ENCODE results near the gene NUTM2G.

- TF ChIP-seq POLR2A (IDR thresholded peaks at IDR 0.05; ENCODE audit: low read depth) (no peak), EP300 (IDR thresholded peaks at IDR 0.05) (no peak)
- TF ChIP-seq, protein P1, sequence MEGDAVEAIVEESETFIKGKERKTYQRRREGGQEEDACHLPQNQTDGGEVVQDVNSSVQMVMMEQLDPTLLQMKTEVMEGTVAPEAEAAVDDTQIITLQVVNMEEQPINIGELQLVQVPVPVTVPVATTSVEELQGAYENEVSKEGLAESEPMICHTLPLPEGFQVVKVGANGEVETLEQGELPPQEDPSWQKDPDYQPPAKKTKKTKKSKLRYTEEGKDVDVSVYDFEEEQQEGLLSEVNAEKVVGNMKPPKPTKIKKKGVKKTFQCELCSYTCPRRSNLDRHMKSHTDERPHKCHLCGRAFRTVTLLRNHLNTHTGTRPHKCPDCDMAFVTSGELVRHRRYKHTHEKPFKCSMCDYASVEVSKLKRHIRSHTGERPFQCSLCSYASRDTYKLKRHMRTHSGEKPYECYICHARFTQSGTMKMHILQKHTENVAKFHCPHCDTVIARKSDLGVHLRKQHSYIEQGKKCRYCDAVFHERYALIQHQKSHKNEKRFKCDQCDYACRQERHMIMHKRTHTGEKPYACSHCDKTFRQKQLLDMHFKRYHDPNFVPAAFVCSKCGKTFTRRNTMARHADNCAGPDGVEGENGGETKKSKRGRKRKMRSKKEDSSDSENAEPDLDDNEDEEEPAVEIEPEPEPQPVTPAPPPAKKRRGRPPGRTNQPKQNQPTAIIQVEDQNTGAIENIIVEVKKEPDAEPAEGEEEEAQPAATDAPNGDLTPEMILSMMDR (IDR thresholded peaks at IDR 0.05): no peak
These were observed 44.7 kb upstream of the NUTM2G start for GRCh38 chr9:96883922-96884321.
